DND-41 (cell line): ENCODE measurements around the gene SMCO2.
A peak's percentile ranks its signal among the peaks of the same experiment; 100 is the strongest.

Source experiments
- ATAC-seq: fragments of 200-7000 bp; cut with Tn5 transposase; 3 replicates; pipeline ENCODE4 v1.9.1; 2021; ENCODE audit warnings: low read depth; ENCODE audit not compliant: insufficient read depth
- DNase-seq: peaks from one replicate; pipeline ENCODE4 v3.0.0-alpha.2; 2020
- H2AFZ ChIP-seq: 2 replicates; pipeline ENCODE4 v1.6.0; 2012; ENCODE audit warnings: low read depth, low read length
- H3K27ac ChIP-seq: 2 replicates; pipeline ENCODE4 v1.5.1; 2012; ENCODE audit warnings: low read length, inconsistent platforms
- H3K27me3 ChIP-seq: fragments of 200-600 bp; sonication (generic); 2 replicates; pipeline ENCODE4 v1.6.0; 2012; ENCODE audit warnings: low read length, mild to moderate bottlenecking, inconsistent platforms; ENCODE audit not compliant: insufficient read depth, poor library complexity
- H3K36me3 ChIP-seq: 2 replicates; pipeline ENCODE4 v1.5.1; 2012; ENCODE audit warnings: low read length, inconsistent platforms; ENCODE audit not compliant: insufficient read depth
- H3K4me1 ChIP-seq: 2 replicates; pipeline ENCODE4 v1.5.1; 2012; ENCODE audit warnings: mild to moderate bottlenecking, low read length; ENCODE audit not compliant: insufficient read depth
- H3K4me2 ChIP-seq: 2 replicates; pipeline ENCODE4 v1.6.0; 2012; ENCODE audit warnings: mild to moderate bottlenecking, moderate library complexity, low read length, inconsistent platforms; ENCODE audit not compliant: insufficient read depth
- H3K4me3 ChIP-seq, 2 experiments: fragments of 200-600 bp in 1 of 2; shearing (Covaris generic) in 1 of 2; 2 replicates each; pipeline ENCODE4 v1.5.1; 2012 to 2016; ENCODE audit warnings: inconsistent platforms in 2 of 2, low read length in 2 of 2, mild to moderate bottlenecking in 2 of 2, low read depth in 1 of 2, moderate library complexity in 1 of 2
- H3K79me2 ChIP-seq: 2 replicates; pipeline ENCODE4 v1.6.0; 2012; ENCODE audit warnings: low read length, inconsistent platforms; ENCODE audit not compliant: insufficient read depth
- H3K9ac ChIP-seq: 2 replicates; pipeline ENCODE4 v1.6.0; 2012; ENCODE audit warnings: low read depth, mild to moderate bottlenecking, inconsistent platforms, low read length, moderate library complexity
- H3K9me3 ChIP-seq: 2 replicates; pipeline ENCODE4 v1.5.1; 2012; ENCODE audit warnings: low read length, moderate library complexity, mild to moderate bottlenecking, inconsistent platforms; ENCODE audit not compliant: insufficient read depth, severe bottlenecking
- H4K20me1 ChIP-seq: 2 replicates; pipeline ENCODE4 v1.6.0; 2012; ENCODE audit warnings: low read length; ENCODE audit not compliant: insufficient read depth
- CTCF ChIP-seq: IDR thresholded peaks from 2 replicates; pipeline ENCODE4 v1.5.1; 2012; ENCODE audit warnings: borderline replicate concordance, low read length, moderate library complexity, mild to moderate bottlenecking; ENCODE audit not compliant: poor library complexity, severe bottlenecking; ENCODE audit errors: extremely low read depth
- EZH2 ChIP-seq: IDR thresholded peaks from 3 replicates; pipeline ENCODE4 v1.6.1; 2012; ENCODE audit warnings: borderline replicate concordance, low read depth, mild to moderate bottlenecking, moderate library complexity, low read length, inconsistent platforms; ENCODE audit not compliant: severe bottlenecking

SMCO2 gene

GRCh38 chr12:27456618-27457017 lies 10.1 kb downstream of the SMCO2 start:
- ATAC-seq (no peak), DNase-seq (no peak)
- H3K27ac ChIP-seq = no peak overlapping the region
- H3K4me2 ChIP-seq = no peak overlapping the region
- H3K4me1 ChIP-seq = peaks cover 12% of the 10 kb centered on the region
- no peaks in the 10 kb centered on the region for H4K20me1 ChIP-seq
- TF ChIP-seq EZH2 (no peak), CTCF (no peak)
- no peaks in the 10 kb centered on the region for H3K79me2 ChIP-seq
- H2AFZ ChIP-seq = no peak overlapping the region
- H3K36me3 ChIP-seq = no peaks in the 10 kb centered on the region
- H3K4me3 ChIP-seq = no peak overlapping the region
- H3K9ac ChIP-seq = no peak overlapping the region
- no peaks in the 10 kb centered on the region for H3K9me3 ChIP-seq
- peaks cover 4% of the 10 kb centered on the region for H3K27me3 ChIP-seq

GRCh38 chr12:27460471-27460978 lies 14.0 kb downstream of the SMCO2 start:
- DNase-seq = peak; percentile 29
- H2AFZ ChIP-seq = no peak overlapping the region
- no peaks in the 10 kb centered on the region for H3K79me2 ChIP-seq
- H3K36me3 ChIP-seq = no peaks in the 10 kb centered on the region
- no peak overlapping the region; the same call in 1 of the 2 replicates for H3K4me2 ChIP-seq
- no peaks in the 10 kb centered on the region for H4K20me1 ChIP-seq
- peaks cover 4% of the 10 kb centered on the region for H3K27me3 ChIP-seq
- no peaks in the 10 kb centered on the region for H3K9me3 ChIP-seq
- ATAC-seq = peak; percentile 66
- TF ChIP-seq CTCF = no peak
- no peak for TF ChIP-seq EZH2
- peaks cover 12% of the 10 kb centered on the region for H3K4me1 ChIP-seq
- H3K9ac ChIP-seq = no peak overlapping the region
- no peak overlapping the region for H3K4me3 ChIP-seq
- H3K27ac ChIP-seq = no peak overlapping the region

GRCh38 chr12:27462151-27462694 lies 15.7 kb downstream of the SMCO2 start:
- Histone ChIP-seq H3K36me3 (no peaks in the 10 kb centered on the region), H2AFZ (no peak overlapping the region), H3K27ac (no peak overlapping the region), H4K20me1 (no peaks in the 10 kb centered on the region), H3K27me3 (peaks cover 4% of the 10 kb centered on the region), H3K9me3 (no peaks in the 10 kb centered on the region), H3K4me2 (no peak overlapping the region), H3K4me1 (peaks cover 12% of the 10 kb centered on the region), H3K4me3 (no peak overlapping the region), H3K9ac (no peak overlapping the region), H3K79me2 (no peaks in the 10 kb centered on the region)
- no peak for ATAC-seq
- TF ChIP-seq EZH2 (no peak), CTCF (no peak)
- DNase-seq = no peak
